GM23338 (cell line): ENCODE measurements around the gene PEX13. TPM values are rescaled to one million over a fixed set of nuclear protein-coding genes. Genes with fewer than 3 reads are reported as not detected.
"Not testable (repeated sequence)": the region's sequence is repeated elsewhere in the genome, so short reads cannot be mapped to it uniquely, and the experiment has no call there.

Experiments
- ATAC-seq: fragments of 200-7000 bp; cut with Tn5 transposase; 3 replicates; pipeline ENCODE4 v1.9.1; 2020
- DNase-seq: peaks from one replicate; pipeline ENCODE4 v3.0.0-alpha.2; 2015; ENCODE audit warnings: low spot score
- H2AFZ ChIP-seq: fragments of 200-600 bp; sonication (generic); 2 replicates; pipeline ENCODE4 v1.8.0; 2016; ENCODE audit warnings: antibody characterized with exemption, mild to moderate bottlenecking, moderate library complexity
- H3F3A ChIP-seq: fragments of 200-600 bp; sonication (generic); replicated peaks from 2 replicates; pipeline ENCODE4 v1.8.0; 2017; ENCODE audit warnings: antibody characterized with exemption, mixed run types, low read depth
- H3K27ac ChIP-seq: fragments of 200-600 bp; sonication (generic); 2 replicates; pipeline ENCODE4 v1.6.1; 2016; ENCODE audit warnings: low read depth
- H3K27me3 ChIP-seq: fragments of 200-600 bp; sonication (generic); 2 replicates; pipeline ENCODE4 v1.8.0; 2016; ENCODE audit warnings: mild to moderate bottlenecking, mixed run types, moderate library complexity; ENCODE audit not compliant: insufficient read depth
- H3K36me3 ChIP-seq: fragments of 200-600 bp; sonication (generic); 2 replicates; pipeline ENCODE4 v1.8.0; 2016; ENCODE audit warnings: mild to moderate bottlenecking; ENCODE audit not compliant: insufficient read depth
- H3K4me1 ChIP-seq: fragments of 200-600 bp; sonication (generic); 2 replicates; pipeline ENCODE4 v1.8.0; 2016; ENCODE audit warnings: mild to moderate bottlenecking, moderate library complexity; ENCODE audit not compliant: insufficient read depth
- H3K4me2 ChIP-seq: fragments of 200-600 bp; sonication (generic); 2 replicates; pipeline ENCODE4 v1.7.1; 2017; ENCODE audit warnings: mixed run types
- H3K4me3 ChIP-seq: fragments of 200-600 bp; sonication (generic); 2 replicates; pipeline ENCODE4 v1.6.1; 2016; ENCODE audit warnings: mixed run types
- H3K79me2 ChIP-seq: fragments of 200-600 bp; sonication (generic); replicated peaks from 2 replicates; pipeline ENCODE4 v1.8.0; 2017; ENCODE audit warnings: mild to moderate bottlenecking; ENCODE audit not compliant: insufficient read depth
- H3K9me2 ChIP-seq: fragments of 200-600 bp; sonication (generic); 2 replicates; pipeline ENCODE4 v1.8.0; 2017; ENCODE audit not compliant: insufficient read depth
- H4K20me1 ChIP-seq: fragments of 200-600 bp; sonication (generic); replicated peaks from 2 replicates; pipeline ENCODE4 v1.8.0; 2017; ENCODE audit warnings: mild to moderate bottlenecking; ENCODE audit not compliant: insufficient read depth
- H3K27ac Mint-ChIP-seq: 2 replicates; pipeline ENCODE4 v1.8.0; 2020; ENCODE audit warnings: inconsistent platforms, mild to moderate bottlenecking, moderate library complexity, mixed read lengths
- H3K27me3 Mint-ChIP-seq: 3 replicates; pipeline ENCODE4 v1.8.0; 2022; ENCODE audit warnings: low read depth, mild to moderate bottlenecking, moderate library complexity, mixed read lengths, inconsistent platforms; ENCODE audit not compliant: insufficient read depth, poor library complexity
- H3K36me3 Mint-ChIP-seq: 3 replicates; pipeline ENCODE4 v1.8.0; 2021; ENCODE audit warnings: low read depth, mild to moderate bottlenecking, inconsistent platforms, moderate library complexity, mixed read lengths
- H3K4me1 Mint-ChIP-seq: 3 replicates; pipeline ENCODE4 v1.8.0; 2020; ENCODE audit warnings: mild to moderate bottlenecking, inconsistent platforms, mixed read lengths
- H3K4me3 Mint-ChIP-seq: 3 replicates; pipeline ENCODE4 v1.8.0; 2021; ENCODE audit warnings: moderate library complexity, mild to moderate bottlenecking, inconsistent platforms, mixed read lengths
- H3K9me3 Mint-ChIP-seq: 3 replicates; pipeline ENCODE4 v1.8.0; 2020; ENCODE audit warnings: moderate library complexity, mild to moderate bottlenecking, inconsistent platforms, mixed read lengths
- CREB1 ChIP-seq: fragments of 250-450 bp; sonication (Bioruptor Pico); IDR thresholded peaks from 2 replicates; pipeline ENCODE4 v1.5.0; 2020; ENCODE audit warnings: low read depth, mild to moderate bottlenecking, moderate library complexity
- ETS1 ChIP-seq: IDR thresholded peaks from 2 replicates; pipeline ENCODE4 v1.6.1; 2016; ENCODE audit warnings: antibody characterized with exemption
- EZH2 ChIP-seq: fragments of 200-600 bp; sonication (generic); IDR thresholded peaks from one replicate; pipeline ENCODE4 v1.8.0; 2017; ENCODE audit warnings: antibody characterized with exemption, mild to moderate bottlenecking, low read depth; ENCODE audit not compliant: unreplicated experiment
- EZH2phosphoT487 ChIP-seq: fragments of 200-600 bp; sonication (generic); IDR thresholded peaks from one replicate; pipeline ENCODE4 v1.8.1; 2018; ENCODE audit warnings: antibody characterized with exemption; ENCODE audit not compliant: unreplicated experiment
- JUNB ChIP-seq: IDR thresholded peaks from one replicate; pipeline ENCODE4 v1.6.1; 2016; ENCODE audit warnings: antibody characterized with exemption; ENCODE audit not compliant: unreplicated experiment
- NANOG ChIP-seq: IDR thresholded peaks from 2 replicates; pipeline ENCODE4 v1.6.1; 2016; ENCODE audit warnings: antibody characterized with exemption, borderline replicate concordance
- POLR2AphosphoS5 ChIP-seq: IDR thresholded peaks from 2 replicates; pipeline ENCODE4 v1.6.1; 2016; ENCODE audit warnings: antibody characterized with exemption, low read depth
- REST ChIP-seq: IDR thresholded peaks from one replicate; pipeline ENCODE4 v1.6.1; 2018; ENCODE audit warnings: antibody characterized with exemption; ENCODE audit not compliant: unreplicated experiment
- STAT1 ChIP-seq: IDR thresholded peaks from one replicate; pipeline ENCODE4 v1.6.1; 2016; ENCODE audit warnings: antibody characterized with exemption; ENCODE audit not compliant: unreplicated experiment
- polyA plus RNA-seq: library from polyadenylated mRNA; unstranded; fragments of >200 nt; fragmentation: Nextera tagmentation; extraction: Ambion mirVana; gene quantifications from 2 replicates; pipeline ENCODE4 v1.2.1, GENCODE V29; 2016
- total RNA-seq: library from RNA; depleted of rRNA; stranded (reverse); fragments of >200 nt; shearing (Covaris generic); gene quantifications from 2 replicates; pipeline ENCODE4 v1.2.3, GENCODE V29; 2014

Gene PEX13
- total and polyA plus RNA-seq, 2 experiments from 2014 or later = 15.8 to 29.2 TPM

GRCh38 chr2:60987041-60987440 lies 30.5 kb upstream of the PEX13 start:
- H3K4me2 ChIP-seq = no peak overlapping the region
- no peak overlapping the region for H3K27ac Mint-ChIP-seq
- no peak overlapping the region for H2AFZ ChIP-seq
- no peak for DNase-seq
- no peaks in the 10 kb centered on the region for H4K20me1 ChIP-seq
- H3K9me3 Mint-ChIP-seq = peaks cover 21% of the 10 kb centered on the region
- H3F3A ChIP-seq = no peaks in the 10 kb centered on the region
- H3K36me3 ChIP-seq = no peaks in the 10 kb centered on the region; the same call in 1 of the 2 replicates
- H3K27me3 Mint-ChIP-seq = peaks cover 3% of the 10 kb centered on the region
- H3K4me3 Mint-ChIP-seq = no peak overlapping the region
- peaks cover 17% of the 10 kb centered on the region for H3K36me3 Mint-ChIP-seq
- no peaks in the 10 kb centered on the region for H3K4me1 ChIP-seq
- H3K9me2 ChIP-seq = no peaks in the 10 kb centered on the region
- no peak overlapping the region for H3K27ac ChIP-seq
- no peak overlapping the region for H3K4me3 ChIP-seq
- H3K79me2 ChIP-seq = no peaks in the 10 kb centered on the region
- no peaks in the 10 kb centered on the region for H3K27me3 ChIP-seq
- no peak for TF ChIP-seq EZH2phosphoT487
- no peak for TF ChIP-seq STAT1
- TF ChIP-seq CREB1 (CRISPR knock-in tag) = no peak
- no peak for TF ChIP-seq NANOG
- no peak for TF ChIP-seq ETS1
- TF ChIP-seq JUNB = no peak
- TF ChIP-seq POLR2AphosphoS5 = no peak
- TF ChIP-seq REST = no peak
- no peak for TF ChIP-seq EZH2
- no peaks in the 10 kb centered on the region for H3K4me1 Mint-ChIP-seq
- ATAC-seq = no peak

- H3K4me3 ChIP-seq, H3K4me3 Mint-ChIP-seq, H3K4me1 ChIP-seq, H2AFZ ChIP-seq, H3K27ac Mint-ChIP-seq, H3K9me2 ChIP-seq, H3F3A ChIP-seq, H3K27ac ChIP-seq, ATAC-seq, H3K79me2 ChIP-seq, H3K36me3 ChIP-seq, H3K4me1 Mint-ChIP-seq, H3K4me2 ChIP-seq, DNase-seq, H4K20me1 ChIP-seq, H3K27me3 Mint-ChIP-seq, H3K27me3 ChIP-seq: not testable (repeated sequence)
- H3K36me3 Mint-ChIP-seq = peaks cover 24% of the 10 kb centered on the region
- H3K9me3 Mint-ChIP-seq = peaks cover 27% of the 10 kb centered on the region
Observed at GRCh38 chr2:60987656-60988055, 29.9 kb upstream of the PEX13 start.
